Measurements from ENCODE around the gene GPR152.

The GPR152 gene

GRCh38 chr11:67458266-67458665, 5.7 kb upstream of the GPR152 start:
- Histone ChIP-seq H3K4me3 (ENCODE audit: low read depth, low read length, poor library complexity, severe bottlenecking) (no peak overlapping the region), H3K79me2 (ENCODE audit: insufficient read depth, low read length) (no peaks in the 10 kb centered on the region), H3K36me3 (ENCODE audit: insufficient read depth, low read length) (no peaks in the 10 kb centered on the region), H3K9me2 (ENCODE audit: low read depth, low read length) (no peaks in the 10 kb centered on the region), H3K27ac (ENCODE audit: low read depth, low read length, poor library complexity, severe bottlenecking) (peak overlapping the region; percentile 99), H3K27me3 (ENCODE audit: insufficient read depth, low read length) (no peaks in the 10 kb centered on the region), H2AFZ (ENCODE audit: low read length) (no peak overlapping the region), H3K4me1 (ENCODE audit: insufficient read depth, low read length, severe bottlenecking) (peaks cover 39% of the 10 kb centered on the region), H4K20me1 (ENCODE audit: insufficient read depth, low read length) (no peaks in the 10 kb centered on the region), H3K9me3 (ENCODE audit: low read length) (no peaks in the 10 kb centered on the region), H3K9ac (ENCODE audit: low read length) (peak overlapping the region; percentile 64; the same call in 1 of the 2 replicates), H3F3A (ENCODE audit: insufficient read depth, low read length) (peaks cover 11% of the 10 kb centered on the region; the same call in 1 of the 2 replicates), H3K4me2 (ENCODE audit: low read length) (peak overlapping the region; percentile 79; the same call in 1 of the 2 replicates)
- TF ChIP-seq EZH2 (IDR thresholded peaks at IDR 0.05; ENCODE audit: borderline replicate concordance, low read length) (no peak), CTCF (IDR thresholded peaks at IDR 0.05; ENCODE audit: low read length) (no peak)

- H3K9ac ChIP-seq (ENCODE audit: low read length), result no peak overlapping the region
- H3K9me2 ChIP-seq (ENCODE audit: low read depth, low read length), result no peaks in the 10 kb centered on the region
- peaks cover 11% of the 10 kb centered on the region; the same call in 1 of the 2 replicates for H3F3A ChIP-seq (ENCODE audit: insufficient read depth, low read length)
- H3K27ac ChIP-seq (ENCODE audit: low read depth, low read length, poor library complexity, severe bottlenecking), result no peak overlapping the region
- H3K4me1 ChIP-seq (ENCODE audit: insufficient read depth, low read length, severe bottlenecking), result peaks cover 39% of the 10 kb centered on the region
- TF ChIP-seq EZH2 (IDR thresholded peaks at IDR 0.05; ENCODE audit: borderline replicate concordance, low read length) (no peak), CTCF (IDR thresholded peaks at IDR 0.05; ENCODE audit: low read length) (no peak)
- no peaks in the 10 kb centered on the region for H3K36me3 ChIP-seq (ENCODE audit: insufficient read depth, low read length)
- no peaks in the 10 kb centered on the region for H4K20me1 ChIP-seq (ENCODE audit: insufficient read depth, low read length)
- H3K4me3 ChIP-seq (ENCODE audit: low read depth, low read length, poor library complexity, severe bottlenecking), result no peak overlapping the region
- H3K79me2 ChIP-seq (ENCODE audit: insufficient read depth, low read length), result no peaks in the 10 kb centered on the region
- H3K9me3 ChIP-seq (ENCODE audit: low read length), result no peaks in the 10 kb centered on the region
- no peak overlapping the region for H3K4me2 ChIP-seq (ENCODE audit: low read length)
- H2AFZ ChIP-seq (ENCODE audit: low read length), result no peak overlapping the region
- H3K27me3 ChIP-seq (ENCODE audit: insufficient read depth, low read length), result no peaks in the 10 kb centered on the region
Observed at GRCh38 chr11:67457453-67457852, 4.9 kb upstream of the GPR152 start.

GRCh38 chr11:67456068-67456705, 3.7 kb upstream of the GPR152 start:
- no peaks in the 10 kb centered on the region for H3K27me3 ChIP-seq (ENCODE audit: insufficient read depth, low read length)
- H3K4me1 ChIP-seq (ENCODE audit: insufficient read depth, low read length, severe bottlenecking), result peaks cover 30% of the 10 kb centered on the region
- no peak overlapping the region for H3K4me3 ChIP-seq (ENCODE audit: low read depth, low read length, poor library complexity, severe bottlenecking)
- no peak overlapping the region for H2AFZ ChIP-seq (ENCODE audit: low read length)
- no peak overlapping the region for H3K9ac ChIP-seq (ENCODE audit: low read length)
- no peak overlapping the region for H3K27ac ChIP-seq (ENCODE audit: low read depth, low read length, poor library complexity, severe bottlenecking)
- H3K36me3 ChIP-seq (ENCODE audit: insufficient read depth, low read length), result no peaks in the 10 kb centered on the region
- no peaks in the 10 kb centered on the region for H3K9me3 ChIP-seq (ENCODE audit: low read length)
- TF ChIP-seq EZH2 (IDR thresholded peaks at IDR 0.05; ENCODE audit: borderline replicate concordance, low read length) (no peak), CTCF (IDR thresholded peaks at IDR 0.05; ENCODE audit: low read length) (no peak)
- no peaks in the 10 kb centered on the region for H3K79me2 ChIP-seq (ENCODE audit: insufficient read depth, low read length)
- peaks cover 8% of the 10 kb centered on the region; the same call in 1 of the 2 replicates for H3F3A ChIP-seq (ENCODE audit: insufficient read depth, low read length)
- H4K20me1 ChIP-seq (ENCODE audit: insufficient read depth, low read length), result no peaks in the 10 kb centered on the region
- no peaks in the 10 kb centered on the region for H3K9me2 ChIP-seq (ENCODE audit: low read depth, low read length)
- H3K4me2 ChIP-seq (ENCODE audit: low read length), result no peak overlapping the region

Measured in OCI-LY1 (cell line).